CD14-positive monocyte (primary cell): ENCODE measurements around the gene IQGAP2. TPM values are rescaled to one million over a fixed set of nuclear protein-coding genes. Genes with fewer than 3 reads are reported as not detected.

Source experiments
- DNase-seq, 3 donors: peaks; one replicate each; pipeline ENCODE4 v3.0.0-alpha.2; 2011 to 2022
- H2AFZ ChIP-seq: 2 replicates; pipeline ENCODE4 v1.6.0; 2012; ENCODE audit warnings: mild to moderate bottlenecking, low read depth, low read length, inconsistent platforms; ENCODE audit not compliant: insufficient read depth, poor library complexity, severe bottlenecking
- H3K27ac ChIP-seq, 2 donors: 1 replicate in 1 of 2; 2 replicates in 1 of 2; pipeline ENCODE4 v1.5.1; 2012 to 2013; ENCODE audit warnings: low read length in 2 of 2, control low read depth in 1 of 2, inconsistent platforms in 1 of 2, low read depth in 1 of 2, mild to moderate bottlenecking in 1 of 2
- H3K27me3 ChIP-seq, 2 donors: one replicate each; pipeline versions ENCODE4 v1.6.0 to v1.6.1; 2011 to 2013; ENCODE audit warnings: low read length in 2 of 2; ENCODE audit not compliant: control insufficient read depth in 2 of 2, insufficient read depth in 2 of 2
- H3K36me3 ChIP-seq, 2 donors: replicated peaks in 1 of 2; 1 replicate in 1 of 2; 2 replicates in 1 of 2; pipeline versions ENCODE4 v1.5.1 to v1.6.1; 2012 to 2013; ENCODE audit warnings: low read length in 2 of 2, control low read depth in 1 of 2, inconsistent platforms in 1 of 2, mild to moderate bottlenecking in 1 of 2; ENCODE audit not compliant: insufficient read depth in 2 of 2, control insufficient read depth in 1 of 2
- H3K4me1 ChIP-seq, 2 donors: 1 replicate in 1 of 2; 2 replicates in 1 of 2; pipeline versions ENCODE4 v1.5.1 to v1.6.1; 2012 to 2013; ENCODE audit warnings: low read length in 2 of 2, control low read depth in 1 of 2, inconsistent platforms in 1 of 2, mild to moderate bottlenecking in 1 of 2, moderate library complexity in 1 of 2; ENCODE audit not compliant: insufficient read depth in 2 of 2, control insufficient read depth in 1 of 2
- H3K4me2 ChIP-seq: replicated peaks from 2 replicates; pipeline ENCODE3; 2012; ENCODE audit warnings: low read length, moderate library complexity, mild to moderate bottlenecking; ENCODE audit not compliant: poor library complexity, severe bottlenecking; ENCODE audit errors: extremely low read depth
- H3K4me3 ChIP-seq, 3 experiments: fragments of 200-600 bp in 1 of 3; sonication (generic) in 1 of 3; replicated peaks in 1 of 3; 1 replicate in 2 of 3; 2 replicates in 1 of 3; pipeline ENCODE4 v1.5.1; 2011 to 2013; ENCODE audit warnings: low read length in 3 of 3, mild to moderate bottlenecking in 3 of 3, control low read depth in 2 of 3, low read depth in 2 of 3, inconsistent platforms in 1 of 3, moderate library complexity in 1 of 3
- H3K79me2 ChIP-seq: 2 replicates; pipeline ENCODE4 v1.6.0; 2012; ENCODE audit warnings: mild to moderate bottlenecking, control low read depth, inconsistent platforms, low read length, moderate library complexity; ENCODE audit not compliant: insufficient read depth
- H3K9ac ChIP-seq: 2 replicates; pipeline ENCODE4 v1.6.0; 2017; ENCODE audit warnings: low read length, mild to moderate bottlenecking; ENCODE audit not compliant: insufficient read depth, poor library complexity, severe bottlenecking
- H3K9me3 ChIP-seq, 2 donors: replicated peaks in 1 of 2; 1 replicate in 1 of 2; 2 replicates in 1 of 2; pipeline versions ENCODE4 v1.5.1 to v1.6.1; 2012 to 2013; ENCODE audit warnings: low read length in 2 of 2, control low read depth in 1 of 2; ENCODE audit not compliant: control insufficient read depth in 1 of 2, insufficient read depth in 1 of 2
- H4K20me1 ChIP-seq: 2 replicates; pipeline ENCODE4 v1.6.0; 2012; ENCODE audit warnings: mild to moderate bottlenecking, low read length, control low read depth, moderate library complexity; ENCODE audit not compliant: insufficient read depth
- H3K27ac Mint-ChIP-seq, 7 donors: one replicate each; pipeline ENCODE4 v1.8.0; 2020; ENCODE audit warnings: mild to moderate bottlenecking in 7 of 7, mixed read lengths in 7 of 7, moderate library complexity in 6 of 7, inconsistent platforms in 2 of 7
- H3K27me3 Mint-ChIP-seq, 3 donors: one replicate each; pipeline ENCODE4 v1.8.0; 2021 to 2022; ENCODE audit warnings: low read depth in 3 of 3, mild to moderate bottlenecking in 3 of 3, mixed read lengths in 3 of 3, moderate library complexity in 3 of 3, inconsistent platforms in 1 of 3
- H3K36me3 Mint-ChIP-seq, 2 donors: one replicate each; pipeline ENCODE4 v1.8.0; 2020; ENCODE audit warnings: mixed read lengths in 2 of 2, inconsistent platforms in 1 of 2, mild to moderate bottlenecking in 1 of 2
- H3K4me1 Mint-ChIP-seq: one replicate; pipeline ENCODE4 v1.8.0; 2020; ENCODE audit warnings: mild to moderate bottlenecking, mixed read lengths
- H3K4me3 Mint-ChIP-seq, 2 donors: one replicate each; pipeline ENCODE4 v1.8.0; 2020; ENCODE audit warnings: mild to moderate bottlenecking in 2 of 2, mixed read lengths in 2 of 2, moderate library complexity in 1 of 2
- H3K9me3 Mint-ChIP-seq, 7 donors: one replicate each; pipeline ENCODE4 v1.8.0; 2020 to 2022; ENCODE audit warnings: mixed read lengths in 7 of 7, mild to moderate bottlenecking in 6 of 7, moderate library complexity in 6 of 7, inconsistent platforms in 2 of 7
- CTCF ChIP-seq: fragments of 200-600 bp; IDR thresholded peaks from one replicate; pipeline ENCODE4 v1.8.0; 2022; ENCODE audit warnings: antibody characterized with exemption, mild to moderate bottlenecking
- WGBS: methylation state at CpG from one replicate; pipeline ENCODE4 v1.1.5; 2013; ENCODE audit warnings: missing lambda C conversion rate; ENCODE audit not compliant: insufficient coverage; 5-methylcytosine and 5-hydroxymethylcytosine counted together
- intact Hi-C, 2 donors: fragments of 100-400 bp; cut with micrococcal nuclease; formaldehyde crosslinking; loops; one replicate each; pipeline versions ENCODE4 v1.15.0 to v1.15.1; 2023
- polyA plus RNA-seq, 3 donors: library from polyadenylated mRNA; depleted of rRNA in 1 of 3; unstranded in 2 of 3; stranded (reverse) in 1 of 3; fragments of 300-500 nt in 2 of 3; fragments of >200 nt in 1 of 3; fragmentation: Illumina TruSeq in 2 of 3; gene quantifications; 1 replicate in 2 of 3; 2 replicates in 1 of 3; pipeline ENCODE4 v1.2.3, GENCODE V29; 2012 to 2021

IQGAP2 gene
- polyA plus RNA-seq, 3 donors: 21.4 to 50.9 (median 35.4) TPM

- H3K27ac ChIP-seq: no peak overlapping the region
- H4K20me1 ChIP-seq: peaks cover 24% of the 10 kb centered on the region
- no peaks in the 10 kb centered on the region for H3K27me3 ChIP-seq
- H3K4me1 ChIP-seq: no peaks in the 10 kb centered on the region
- Mint-ChIP-seq H3K9me3 (no peaks in the 10 kb centered on the region), H3K27me3 (no peaks in the 10 kb centered on the region), H3K4me1 (peaks cover 2% of the 10 kb centered on the region), H3K27ac (no peak overlapping the region), H3K36me3 (peaks cover 68 to 89% of the 10 kb centered on the region in 2 donors), H3K4me3 (no peak overlapping the region)
- H3K4me2 ChIP-seq: no peak overlapping the region
- H3K36me3 ChIP-seq: peaks cover 84 to 100% of the 10 kb centered on the region in 2 donors
- H3K79me2 ChIP-seq: no peaks in the 10 kb centered on the region
- H3K9ac ChIP-seq: no peak overlapping the region
- intact Hi-C loops: no loop called here
- no peak for DNase-seq
- H3K4me3 ChIP-seq: no peak overlapping the region
- H3K9me3 ChIP-seq: no peaks in the 10 kb centered on the region
- WGBS: no CpG with 5 or more reads among the region's 2 CpGs
- H2AFZ ChIP-seq: no peak overlapping the region
- TF ChIP-seq CTCF: no peak
Measured at GRCh38 chr5:76598531-76598930, 195.4 kb downstream of the IQGAP2 start.

GRCh38 chr5:76600716-76601115 lies 197.6 kb downstream of the IQGAP2 start:
- peaks cover 6% of the 10 kb centered on the region for H3K4me1 Mint-ChIP-seq
- Histone ChIP-seq H3K9me3 (no peaks in the 10 kb centered on the region), H2AFZ (no peak overlapping the region), H4K20me1 (peaks cover 20% of the 10 kb centered on the region), H3K79me2 (no peaks in the 10 kb centered on the region), H3K9ac (no peak overlapping the region), H3K27ac (no peak overlapping the region), H3K36me3 (peaks cover 81 to 98% of the 10 kb centered on the region in 2 donors), H3K4me2 (no peak overlapping the region), H3K27me3 (no peaks in the 10 kb centered on the region), H3K4me1 (no peaks in the 10 kb centered on the region), H3K4me3 (no peak overlapping the region)
- H3K27ac Mint-ChIP-seq: peak overlapping the region in 1 of 7 donors; percentile 51
- H3K9me3 Mint-ChIP-seq: no peaks in the 10 kb centered on the region
- intact Hi-C loops: loop anchor here (2.0 to 10.0 kb wide), 4 partner anchors 40 to 174 kb away; no protein-coding TSS in a partner anchor
- no peaks in the 10 kb centered on the region for H3K27me3 Mint-ChIP-seq
- 82% methylated on average over 3 of the region's 4 CpGs for WGBS
- H3K36me3 Mint-ChIP-seq: peaks cover 75 to 88% of the 10 kb centered on the region in 2 donors
- H3K4me3 Mint-ChIP-seq: no peak overlapping the region
- no peak for DNase-seq
- no peak for TF ChIP-seq CTCF
